Measurements from ENCODE around the gene NPAS4. TPM values are rescaled to one million over a fixed set of nuclear protein-coding genes. Genes with fewer than 3 reads are reported as not detected.
A peak's percentile ranks its signal among the peaks of the same experiment; 100 is the strongest.

The NPAS4 gene
- total RNA-seq, 1 donor from 2014 or later = 1.1 TPM

DNA sequence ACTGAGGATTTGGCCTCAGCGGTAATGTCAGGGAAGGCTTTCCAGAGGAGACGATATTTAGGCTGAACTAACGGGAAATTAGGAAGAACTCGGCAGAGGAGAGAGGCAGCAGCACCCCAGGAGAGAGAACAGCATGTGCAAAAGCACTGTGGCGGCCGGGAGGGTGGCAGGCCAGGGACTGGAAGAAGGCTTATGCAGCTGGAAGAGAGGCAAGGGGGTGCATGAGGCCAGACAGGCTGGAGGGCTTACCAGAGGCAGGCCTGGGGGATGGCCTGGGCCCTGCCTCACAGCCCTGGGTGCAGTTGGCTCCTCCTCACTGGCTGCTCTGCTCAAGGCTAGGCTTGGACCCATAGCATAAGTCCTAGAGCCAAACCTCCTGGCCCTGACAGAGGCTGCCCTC is 7.7 kb upstream of the NPAS4 start:
- Mint-ChIP-seq H3K27me3 (ENCODE audit: low read depth) (peaks cover 77% of the 10 kb centered on the region), H3K9me3 (no peaks in the 10 kb centered on the region), H3K27ac (no peak overlapping the region), H3K36me3 (no peaks in the 10 kb centered on the region), H3K4me3 (no peak overlapping the region), H3K4me1 (peaks cover 3% of the 10 kb centered on the region)
- DNase-seq (ENCODE audit: low spot score in 2 of 2, unreplicated experiment in 2 of 2) = no peak
- TF ChIP-seq, protein P1, sequence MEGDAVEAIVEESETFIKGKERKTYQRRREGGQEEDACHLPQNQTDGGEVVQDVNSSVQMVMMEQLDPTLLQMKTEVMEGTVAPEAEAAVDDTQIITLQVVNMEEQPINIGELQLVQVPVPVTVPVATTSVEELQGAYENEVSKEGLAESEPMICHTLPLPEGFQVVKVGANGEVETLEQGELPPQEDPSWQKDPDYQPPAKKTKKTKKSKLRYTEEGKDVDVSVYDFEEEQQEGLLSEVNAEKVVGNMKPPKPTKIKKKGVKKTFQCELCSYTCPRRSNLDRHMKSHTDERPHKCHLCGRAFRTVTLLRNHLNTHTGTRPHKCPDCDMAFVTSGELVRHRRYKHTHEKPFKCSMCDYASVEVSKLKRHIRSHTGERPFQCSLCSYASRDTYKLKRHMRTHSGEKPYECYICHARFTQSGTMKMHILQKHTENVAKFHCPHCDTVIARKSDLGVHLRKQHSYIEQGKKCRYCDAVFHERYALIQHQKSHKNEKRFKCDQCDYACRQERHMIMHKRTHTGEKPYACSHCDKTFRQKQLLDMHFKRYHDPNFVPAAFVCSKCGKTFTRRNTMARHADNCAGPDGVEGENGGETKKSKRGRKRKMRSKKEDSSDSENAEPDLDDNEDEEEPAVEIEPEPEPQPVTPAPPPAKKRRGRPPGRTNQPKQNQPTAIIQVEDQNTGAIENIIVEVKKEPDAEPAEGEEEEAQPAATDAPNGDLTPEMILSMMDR (IDR thresholded peaks at IDR 0.05; ENCODE audit: unreplicated experiment) = no peak

DNA sequence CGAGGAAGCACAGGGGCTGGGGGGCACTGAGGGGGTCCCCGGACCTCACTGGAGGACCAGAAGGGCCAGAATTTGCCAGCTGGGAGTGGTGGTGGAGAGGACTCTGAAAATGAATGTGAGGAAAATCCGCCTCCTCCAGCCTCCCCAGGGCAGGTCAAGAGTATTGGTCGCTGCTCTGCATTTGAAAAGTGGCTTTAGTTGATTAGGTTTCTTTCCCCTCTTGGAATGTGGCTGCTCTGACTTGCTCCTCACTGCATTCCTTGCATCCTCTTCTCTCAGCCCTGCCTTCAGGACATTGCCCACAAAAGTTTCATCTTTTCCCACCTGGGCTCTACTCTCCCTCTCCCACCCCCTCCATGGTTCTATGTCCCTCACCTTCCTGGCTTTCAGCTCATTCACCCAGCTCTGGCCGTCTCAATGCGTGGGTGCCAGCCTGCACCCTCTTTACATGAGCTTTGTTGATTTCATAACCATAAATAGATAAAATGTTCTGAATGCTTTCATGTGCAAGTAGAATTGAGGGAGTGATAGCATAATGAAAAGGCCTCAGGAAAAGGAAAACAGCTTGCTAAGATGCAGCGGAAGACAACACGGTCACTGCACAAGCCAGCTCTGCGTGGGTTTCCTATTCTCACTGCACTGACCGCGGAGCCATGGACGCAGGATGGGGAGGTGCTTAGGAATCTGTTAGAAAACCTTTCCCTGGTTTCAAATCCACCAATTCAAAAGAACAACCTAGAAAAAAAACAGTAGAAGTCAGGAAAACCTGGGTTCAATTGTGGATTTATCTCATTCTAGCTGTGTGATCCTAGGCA is 6.5 kb upstream of the NPAS4 start:
- DNase-seq (ENCODE audit: low spot score in 2 of 2, unreplicated experiment in 2 of 2) = no peak
- Mint-ChIP-seq H3K27ac (no peak overlapping the region), H3K9me3 (peaks cover 3% of the 10 kb centered on the region), H3K4me3 (no peak overlapping the region), H3K27me3 (ENCODE audit: low read depth) (peaks cover 83% of the 10 kb centered on the region), H3K36me3 (no peaks in the 10 kb centered on the region), H3K4me1 (peaks cover 2% of the 10 kb centered on the region)
- TF ChIP-seq, protein P1 (IDR thresholded peaks at IDR 0.05; ENCODE audit: unreplicated experiment) = no peak

DNA sequence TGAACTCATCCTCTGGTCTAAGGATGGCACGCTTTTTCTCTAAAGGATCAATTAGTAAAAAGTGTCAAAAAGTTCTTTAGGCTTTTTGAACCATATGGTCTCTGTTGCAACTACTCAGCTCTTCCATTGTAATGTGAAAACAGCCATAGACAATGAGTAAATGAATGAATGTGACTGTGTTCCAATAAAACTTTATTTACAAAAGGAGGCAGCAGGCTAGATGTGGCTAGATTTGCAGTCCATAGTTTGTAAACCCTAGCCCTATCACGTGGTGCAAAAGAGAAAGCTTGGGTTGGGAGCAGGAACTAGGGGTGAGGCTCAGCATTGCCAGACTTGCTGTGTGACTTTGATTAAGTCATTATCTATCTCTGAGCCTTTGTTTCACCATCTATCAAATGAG is 5.4 kb upstream of the NPAS4 start:
- TF ChIP-seq, protein P1 (IDR thresholded peaks at IDR 0.05; ENCODE audit: unreplicated experiment) = no peak
- peaks cover 86% of the 10 kb centered on the region for H3K27me3 Mint-ChIP-seq (ENCODE audit: low read depth)
- no peaks in the 10 kb centered on the region for H3K36me3 Mint-ChIP-seq
- H3K4me1 Mint-ChIP-seq = peaks cover 2% of the 10 kb centered on the region
- no peak overlapping the region for H3K4me3 Mint-ChIP-seq
- no peak for DNase-seq (ENCODE audit: low spot score in 2 of 2, unreplicated experiment in 2 of 2)
- no peak overlapping the region for H3K27ac Mint-ChIP-seq
- H3K9me3 Mint-ChIP-seq = peaks cover 3% of the 10 kb centered on the region

DNA sequence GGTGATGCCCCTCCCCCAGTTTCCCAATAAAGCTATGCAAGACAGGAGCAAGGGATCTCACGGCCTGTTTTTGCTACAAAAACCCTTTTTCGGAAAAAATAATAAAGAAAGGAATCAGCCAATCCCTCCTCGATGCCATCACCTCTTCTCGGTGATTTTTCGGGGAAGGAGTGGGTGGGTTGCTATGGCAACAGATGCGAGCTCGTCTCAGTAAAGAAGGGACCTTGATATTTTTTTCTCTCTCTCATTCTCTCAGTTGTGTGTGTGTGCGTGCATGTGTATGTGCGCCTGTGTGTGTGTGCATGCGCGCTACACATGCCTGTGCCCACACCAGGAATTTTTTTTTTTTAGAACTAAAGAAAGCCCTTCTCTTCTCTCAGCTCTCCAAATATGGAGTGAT is 3.8 kb upstream of the NPAS4 start:
- TF ChIP-seq, protein P1 (IDR thresholded peaks at IDR 0.05; ENCODE audit: unreplicated experiment) = no peak
- Mint-ChIP-seq H3K9me3 (peaks cover 3% of the 10 kb centered on the region), H3K4me1 (peaks cover 2% of the 10 kb centered on the region), H3K36me3 (no peaks in the 10 kb centered on the region), H3K4me3 (no peak overlapping the region), H3K27ac (no peak overlapping the region), H3K27me3 (ENCODE audit: low read depth) (peaks cover 91% of the 10 kb centered on the region)
- no peak for DNase-seq (ENCODE audit: low spot score in 2 of 2, unreplicated experiment in 2 of 2)

DNA sequence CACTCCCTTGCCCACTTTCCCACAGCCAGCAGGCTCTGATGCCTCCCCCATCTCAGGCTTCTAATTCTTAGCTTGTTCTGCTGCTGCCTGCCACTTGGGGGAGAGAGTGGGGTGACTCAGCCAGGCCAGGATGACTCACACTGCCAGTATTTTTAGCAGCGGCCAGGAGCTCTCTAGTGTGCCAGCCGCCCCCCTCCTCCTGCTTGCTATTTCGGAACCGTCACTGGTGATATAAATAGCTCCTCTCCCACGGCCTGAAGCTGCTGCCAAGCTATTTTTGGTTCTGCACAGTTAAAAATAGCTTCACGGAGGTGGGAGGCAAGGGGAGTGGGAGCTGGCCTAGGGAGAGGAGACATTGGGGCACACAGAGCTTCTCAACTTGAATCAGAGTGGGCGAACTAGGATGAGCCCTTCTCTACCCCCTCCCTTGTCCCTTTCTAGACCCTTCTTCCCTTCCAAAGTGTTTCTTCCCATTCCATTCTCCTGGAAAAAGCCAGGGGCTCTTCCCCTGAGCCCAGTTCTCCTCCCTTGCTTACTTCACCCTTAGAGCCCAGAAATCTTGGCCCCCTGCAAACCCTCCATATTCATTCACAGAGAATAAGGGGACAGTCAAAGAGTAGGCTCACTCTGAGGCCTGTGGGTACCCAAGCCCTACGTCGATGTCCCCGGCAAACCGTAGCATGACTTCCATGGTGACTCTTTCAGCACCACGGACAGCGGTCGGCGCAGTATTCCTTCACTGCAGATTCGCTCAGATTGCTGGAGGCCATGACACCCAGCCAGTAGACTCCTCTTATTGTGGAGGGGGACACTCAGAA is 2.5 kb upstream of the NPAS4 start:
- H3K36me3 Mint-ChIP-seq = no peaks in the 10 kb centered on the region
- DNase-seq (ENCODE audit: low spot score in 2 of 2, unreplicated experiment in 2 of 2) = peak; percentile 80 to 90
- peaks cover 2% of the 10 kb centered on the region for H3K4me1 Mint-ChIP-seq
- peaks cover 78% of the 10 kb centered on the region for H3K27me3 Mint-ChIP-seq (ENCODE audit: low read depth)
- no peak overlapping the region for H3K27ac Mint-ChIP-seq
- no peak overlapping the region for H3K4me3 Mint-ChIP-seq
- TF ChIP-seq, protein P1 (IDR thresholded peaks at IDR 0.05; ENCODE audit: unreplicated experiment) = no peak
- H3K9me3 Mint-ChIP-seq = peaks cover 3% of the 10 kb centered on the region
